Activated B cell treated with CpG ODN at 0.5 μM for 24 hours (primary cell): ENCODE measurements around the gene KCNK10. TPM values are rescaled to one million over a fixed set of nuclear protein-coding genes. Genes with fewer than 3 reads are reported as not detected.

Source experiments
- ATAC-seq: fragments of 200-7000 bp; cut with Tn5 transposase; one replicate; pipeline ENCODE4 v1.10.0; 2021; ENCODE audit warnings: low read depth, mild to moderate bottlenecking, moderate library complexity
- CTCF ChIA-PET: fragments of 350-600 bp; sonication (Branson Sonifier 250); formaldehyde crosslinking; loops from one replicate; lab custom pipeline; 2021; ENCODE audit warnings: antibody characterized with exemption; lab: Charles Lee
- POLR2A ChIA-PET: fragments of 350-600 bp; sonication (Branson Sonifier 250); formaldehyde crosslinking; loops from one replicate; lab custom pipeline; 2021; ENCODE audit warnings: antibody characterized with exemption; lab: Charles Lee
- DNase-seq: peaks from one replicate; pipeline ENCODE4 v3.0.0; 2022
- H3K27ac Mint-ChIP-seq: one replicate; pipeline ENCODE4 v1.8.0; 2020; ENCODE audit warnings: mixed read lengths
- H3K27me3 Mint-ChIP-seq: one replicate; pipeline ENCODE4 v1.8.0; 2021; ENCODE audit warnings: mixed read lengths
- H3K36me3 Mint-ChIP-seq: one replicate; pipeline ENCODE4 v1.8.0; 2021; ENCODE audit warnings: low read depth, mixed read lengths
- H3K4me1 Mint-ChIP-seq: one replicate; pipeline ENCODE4 v1.8.0; 2021; ENCODE audit warnings: mixed read lengths
- H3K4me3 Mint-ChIP-seq: one replicate; pipeline ENCODE4 v1.8.0; 2020; ENCODE audit warnings: mild to moderate bottlenecking, mixed read lengths
- H3K9me3 Mint-ChIP-seq: one replicate; pipeline ENCODE4 v1.8.0; 2020; ENCODE audit warnings: mixed read lengths
- CTCF ChIP-seq: fragments of 200-600 bp; IDR thresholded peaks from one replicate; pipeline ENCODE4 v1.8.0; 2022; ENCODE audit warnings: antibody characterized with exemption, mild to moderate bottlenecking
- intact Hi-C: fragments of 100-400 bp; cut with micrococcal nuclease; formaldehyde crosslinking; loops from one replicate; pipeline ENCODE4 v1.15.1; 2024
- total RNA-seq: library from RNA; stranded (reverse); gene quantifications from 2 replicates; pipeline ENCODE4 v1.2.3, GENCODE V29; 2022

KCNK10 gene
- total RNA-seq, 1 donor from 2014 or later, result 0.13 TPM

GRCh38 chr14:88225721-88226120 is 97.3 kb downstream of the KCNK10 start:
- CTCF ChIA-PET, result interaction anchor here (0.7 kb wide), 1 partner anchor 8 kb away, joined by 3 read pairs; no protein-coding TSS in a partner anchor
- ATAC-seq, result no peak
- no peak for TF ChIP-seq CTCF
- Mint-ChIP-seq H3K27me3 (peaks cover 4% of the 10 kb centered on the region), H3K9me3 (peaks cover 14% of the 10 kb centered on the region), H3K4me3 (no peak overlapping the region), H3K27ac (no peak overlapping the region), H3K36me3 (no peaks in the 10 kb centered on the region), H3K4me1 (no peaks in the 10 kb centered on the region)
- POLR2A ChIA-PET, result no interaction called here
- no peak for DNase-seq
- intact Hi-C loops, result no loop called here

- CTCF ChIA-PET, result no interaction called here
- Mint-ChIP-seq H3K9me3 (peaks cover 11% of the 10 kb centered on the region), H3K27me3 (no peaks in the 10 kb centered on the region), H3K4me1 (no peaks in the 10 kb centered on the region), H3K36me3 (no peaks in the 10 kb centered on the region), H3K4me3 (no peak overlapping the region), H3K27ac (no peak overlapping the region)
- POLR2A ChIA-PET, result no interaction called here
- no peak for TF ChIP-seq CTCF
- intact Hi-C loops, result no loop called here
- ATAC-seq (no peak), DNase-seq (no peak)
Measured at GRCh38 chr14:88218119-88218915, 104.8 kb downstream of the KCNK10 start.

- ATAC-seq, result no peak
- intact Hi-C loops, result no loop called here
Measured at GRCh38 chr14:88212691-88213090, 110.4 kb downstream of the KCNK10 start.

GRCh38 chr14:88210426-88210825 is 112.6 kb downstream of the KCNK10 start:
- H3K4me1 Mint-ChIP-seq, result peaks cover 42% of the 10 kb centered on the region
- H3K27me3 Mint-ChIP-seq, result no peaks in the 10 kb centered on the region
- H3K36me3 Mint-ChIP-seq, result no peaks in the 10 kb centered on the region
- TF ChIP-seq CTCF, result no peak
- intact Hi-C loops, result no loop called here
- no peak overlapping the region for H3K4me3 Mint-ChIP-seq
- ATAC-seq, result no peak
- DNase-seq, result no peak
- ChIA-PET CTCF (interaction anchor here (1.2 to 1.9 kb wide), 2 partner anchors 21 to 22 kb away, joined by 3 to 5 read pairs; no protein-coding TSS in a partner anchor), POLR2A (interaction anchor here (0.7 kb wide), 1 partner anchor 19 kb away, joined by 3 read pairs; no protein-coding TSS in a partner anchor)
- H3K27ac Mint-ChIP-seq, result no peak overlapping the region
- no peaks in the 10 kb centered on the region for H3K9me3 Mint-ChIP-seq

More at GRCh38 chr14:88212691-88213090, 110.4 kb downstream of the KCNK10 start:
- Mint-ChIP-seq H3K9me3 (no peaks in the 10 kb centered on the region), H3K27me3 (no peaks in the 10 kb centered on the region), H3K4me3 (no peak overlapping the region), H3K36me3 (no peaks in the 10 kb centered on the region), H3K27ac (no peak overlapping the region), H3K4me1 (peaks cover 37% of the 10 kb centered on the region)
- no peak for TF ChIP-seq CTCF
- no peak for DNase-seq
- ChIA-PET CTCF (no interaction called here), POLR2A (no interaction called here)

- CTCF ChIA-PET, result interaction anchor here (1.2 to 1.9 kb wide), 3 partner anchors 14 to 23 kb away, joined by 3 to 5 read pairs (median 3); no protein-coding TSS in a partner anchor
Measured at GRCh38 chr14:88209273-88209672, 113.8 kb downstream of the KCNK10 start.

More at GRCh38 chr14:88209273-88209672, 113.8 kb downstream of the KCNK10 start:
- intact Hi-C loops, result loop anchor here (1.0 to 5.0 kb wide), 8 partner anchors 12 to 353 kb away; partner anchors contain the start of genes GALC, KCNK10 and ZC3H14
- H3K4me3 Mint-ChIP-seq, result peak overlapping the region; percentile 79
- POLR2A ChIA-PET, result interaction anchor here (0.6 to 1.5 kb wide), 3 partner anchors 20 to 217 kb away, joined by 3 to 5 read pairs (median 3); partner anchors contain the start of gene GALC
- no peak for TF ChIP-seq CTCF
- ATAC-seq (peak; percentile 86), DNase-seq (peak; percentile 43)
- H3K36me3 Mint-ChIP-seq, result no peaks in the 10 kb centered on the region
- peak overlapping the region; percentile 92 for H3K27ac Mint-ChIP-seq
- H3K27me3 Mint-ChIP-seq, result peaks cover 5% of the 10 kb centered on the region
- no peaks in the 10 kb centered on the region for H3K9me3 Mint-ChIP-seq
- H3K4me1 Mint-ChIP-seq, result peaks cover 42% of the 10 kb centered on the region
